Activated T-helper 2 cell treated with anti-CD3 and anti-CD28 coated beads, Interferon-gamma antibody, Interleukin-2, Interleukin-4, amounts not matched to agents 10 μg/mL and 5 μg/mL and 100 μg/mL, durations not matched to agents 14 hours and 24 hours and 36 hours (primary cell): Measurements from ENCODE around the gene TLE2. TPM values are rescaled to one million over a fixed set of nuclear protein-coding genes. Genes with fewer than 3 reads are reported as not detected.
"Not testable (repeated sequence)": the region's sequence is repeated elsewhere in the genome, so short reads cannot be mapped to it uniquely, and the experiment has no call there.

Source experiments
- DNase-seq: peaks from one replicate; pipeline ENCODE4 v3.0.0; 2021; ENCODE audit warnings: low spot score
- H3K27ac Mint-ChIP-seq: one replicate; pipeline ENCODE4 v1.8.0; 2021; ENCODE audit warnings: mixed read lengths
- H3K27me3 Mint-ChIP-seq: one replicate; pipeline ENCODE4 v1.8.0; 2021; ENCODE audit warnings: low read depth, mixed read lengths
- H3K36me3 Mint-ChIP-seq: one replicate; pipeline ENCODE4 v1.8.0; 2021; ENCODE audit warnings: low read depth, mixed read lengths
- H3K4me1 Mint-ChIP-seq: one replicate; pipeline ENCODE4 v1.8.0; 2021; ENCODE audit warnings: low read depth, mixed read lengths
- H3K4me3 Mint-ChIP-seq: one replicate; pipeline ENCODE4 v1.8.0; 2021; ENCODE audit warnings: low read depth, mild to moderate bottlenecking, moderate library complexity, mixed read lengths
- H3K9me3 Mint-ChIP-seq: one replicate; pipeline ENCODE4 v1.8.0; 2021; ENCODE audit warnings: mixed read lengths
- intact Hi-C: fragments of 100-400 bp; cut with micrococcal nuclease; formaldehyde crosslinking; loops from one replicate; pipeline ENCODE4 v1.15.1; 2023
- total RNA-seq: library from RNA; stranded (reverse); gene quantifications from 2 replicates; pipeline ENCODE4 v1.2.3, GENCODE V29; 2022

The TLE2 gene
- total RNA-seq, 1 donor from 2014 or later: 2.2 TPM

- H3K27ac Mint-ChIP-seq: no peak overlapping the region
- intact Hi-C loops: no loop called here
These were observed 24.1 kb upstream of the TLE2 start for GRCh38 chr19:3053218-3053621.

GRCh38 chr19:3050016-3050415 lies 20.9 kb upstream of the TLE2 start:
- not testable (repeated sequence) for H3K27me3 Mint-ChIP-seq

More at GRCh38 chr19:3053218-3053621, 24.1 kb upstream of the TLE2 start:
- Mint-ChIP-seq H3K4me1 (peaks cover 15% of the 10 kb centered on the region), H3K36me3 (peaks cover 43% of the 10 kb centered on the region), H3K27me3 (peaks cover 2% of the 10 kb centered on the region), H3K4me3 (no peak overlapping the region), H3K9me3 (no peaks in the 10 kb centered on the region)
- no peak for DNase-seq

GRCh38 chr19:3049089-3049488 lies 20.0 kb upstream of the TLE2 start:
- intact Hi-C loops: no loop called here
- peaks cover 7% of the 10 kb centered on the region for H3K4me1 Mint-ChIP-seq
- H3K4me3 Mint-ChIP-seq: no peak overlapping the region
- H3K36me3 Mint-ChIP-seq: peaks cover 9% of the 10 kb centered on the region
- peaks cover 7% of the 10 kb centered on the region for H3K27me3 Mint-ChIP-seq
- H3K27ac Mint-ChIP-seq: no peak overlapping the region
- H3K9me3 Mint-ChIP-seq: no peaks in the 10 kb centered on the region
- DNase-seq: no peak

More at GRCh38 chr19:3050016-3050415, 20.9 kb upstream of the TLE2 start:
- Mint-ChIP-seq H3K4me1 (peaks cover 11% of the 10 kb centered on the region), H3K36me3 (peaks cover 18% of the 10 kb centered on the region)
- H3K4me3 Mint-ChIP-seq, H3K9me3 Mint-ChIP-seq, intact Hi-C loops, H3K27ac Mint-ChIP-seq, DNase-seq: not testable (repeated sequence)

GRCh38 chr19:3048190-3048533 lies 19.1 kb upstream of the TLE2 start:
- no peak overlapping the region for H3K4me3 Mint-ChIP-seq
- H3K27me3 Mint-ChIP-seq: peaks cover 7% of the 10 kb centered on the region
- H3K27ac Mint-ChIP-seq: no peak overlapping the region
- H3K9me3 Mint-ChIP-seq: no peaks in the 10 kb centered on the region
- peaks cover 4% of the 10 kb centered on the region for H3K36me3 Mint-ChIP-seq
- intact Hi-C loops: no loop called here
- DNase-seq: no peak
- H3K4me1 Mint-ChIP-seq: peaks cover 7% of the 10 kb centered on the region

- H3K4me1 Mint-ChIP-seq: peaks cover 7% of the 10 kb centered on the region
These were observed 18.6 kb upstream of the TLE2 start for GRCh38 chr19:3047496-3048189.

GRCh38 chr19:3046698-3047495 lies 17.8 kb upstream of the TLE2 start:
- intact Hi-C loops: no loop called here
- Mint-ChIP-seq H3K36me3 (no peaks in the 10 kb centered on the region), H3K4me3 (no peak overlapping the region), H3K27ac (no peak overlapping the region), H3K27me3 (peaks cover 7% of the 10 kb centered on the region), H3K4me1 (peaks cover 8% of the 10 kb centered on the region), H3K9me3 (no peaks in the 10 kb centered on the region)
- no peak for DNase-seq

More at GRCh38 chr19:3047496-3048189, 18.6 kb upstream of the TLE2 start:
- Mint-ChIP-seq H3K27me3 (peaks cover 7% of the 10 kb centered on the region), H3K27ac (no peak overlapping the region), H3K36me3 (peaks cover 2% of the 10 kb centered on the region), H3K4me3 (peak overlapping the region; percentile 76), H3K9me3 (no peaks in the 10 kb centered on the region)
- DNase-seq: peak; percentile 52
- intact Hi-C loops: no loop called here

GRCh38 chr19:3045885-3046697 lies 17.0 kb upstream of the TLE2 start:
- Mint-ChIP-seq H3K9me3 (no peaks in the 10 kb centered on the region), H3K4me1 (peaks cover 8% of the 10 kb centered on the region), H3K27ac (no peak overlapping the region), H3K36me3 (no peaks in the 10 kb centered on the region), H3K27me3 (peaks cover 7% of the 10 kb centered on the region), H3K4me3 (no peak overlapping the region)
- intact Hi-C loops: no loop called here
- DNase-seq: no peak

GRCh38 chr19:3045191-3045590 lies 16.1 kb upstream of the TLE2 start:
- H3K4me1 Mint-ChIP-seq: peaks cover 8% of the 10 kb centered on the region
- no peak for DNase-seq
- no peaks in the 10 kb centered on the region for H3K36me3 Mint-ChIP-seq
- intact Hi-C loops: no loop called here
- H3K27ac Mint-ChIP-seq: no peak overlapping the region
- H3K4me3 Mint-ChIP-seq: no peak overlapping the region
- H3K9me3 Mint-ChIP-seq: no peaks in the 10 kb centered on the region
- H3K27me3 Mint-ChIP-seq: peaks cover 7% of the 10 kb centered on the region

GRCh38 chr19:3042621-3043267 lies 13.7 kb upstream of the TLE2 start:
- intact Hi-C loops: no loop called here
- no peak for DNase-seq
- Mint-ChIP-seq H3K9me3 (no peaks in the 10 kb centered on the region), H3K4me3 (no peak overlapping the region), H3K27ac (no peak overlapping the region), H3K27me3 (peaks cover 4% of the 10 kb centered on the region), H3K4me1 (peaks cover 9% of the 10 kb centered on the region), H3K36me3 (no peaks in the 10 kb centered on the region)

- intact Hi-C loops: no loop called here
- no peaks in the 10 kb centered on the region for H3K36me3 Mint-ChIP-seq
- H3K27me3 Mint-ChIP-seq: no peaks in the 10 kb centered on the region
- H3K4me3 Mint-ChIP-seq: no peak overlapping the region
- no peak overlapping the region for H3K27ac Mint-ChIP-seq
- no peak for DNase-seq
- H3K4me1 Mint-ChIP-seq: peaks cover 5% of the 10 kb centered on the region
- no peaks in the 10 kb centered on the region for H3K9me3 Mint-ChIP-seq
These were observed 12.9 kb upstream of the TLE2 start for GRCh38 chr19:3041761-3042620.

GRCh38 chr19:3041327-3041726 lies 12.2 kb upstream of the TLE2 start:
- H3K36me3 Mint-ChIP-seq: no peaks in the 10 kb centered on the region
- H3K4me1 Mint-ChIP-seq: peaks cover 5% of the 10 kb centered on the region
- no peaks in the 10 kb centered on the region for H3K27me3 Mint-ChIP-seq

GRCh38 chr19:3039641-3040077 lies 10.6 kb upstream of the TLE2 start:
- Mint-ChIP-seq H3K4me3 (no peak overlapping the region), H3K27ac (no peak overlapping the region), H3K36me3 (no peaks in the 10 kb centered on the region), H3K4me1 (peaks cover 15% of the 10 kb centered on the region), H3K9me3 (no peaks in the 10 kb centered on the region), H3K27me3 (no peaks in the 10 kb centered on the region)
- intact Hi-C loops: no loop called here
- no peak for DNase-seq

More at GRCh38 chr19:3041327-3041726, 12.2 kb upstream of the TLE2 start:
- no peak for DNase-seq
- intact Hi-C loops: no loop called here
- Mint-ChIP-seq H3K9me3 (no peaks in the 10 kb centered on the region), H3K4me3 (no peak overlapping the region), H3K27ac (no peak overlapping the region)
